ENCODE measurements around the gene ZBTB38. TPM values are rescaled to one million over a fixed set of nuclear protein-coding genes. Genes with fewer than 3 reads are reported as not detected.

ZBTB38 gene
- total RNA-seq, 1 donor from 2014 or later = 22.5 TPM

DNA sequence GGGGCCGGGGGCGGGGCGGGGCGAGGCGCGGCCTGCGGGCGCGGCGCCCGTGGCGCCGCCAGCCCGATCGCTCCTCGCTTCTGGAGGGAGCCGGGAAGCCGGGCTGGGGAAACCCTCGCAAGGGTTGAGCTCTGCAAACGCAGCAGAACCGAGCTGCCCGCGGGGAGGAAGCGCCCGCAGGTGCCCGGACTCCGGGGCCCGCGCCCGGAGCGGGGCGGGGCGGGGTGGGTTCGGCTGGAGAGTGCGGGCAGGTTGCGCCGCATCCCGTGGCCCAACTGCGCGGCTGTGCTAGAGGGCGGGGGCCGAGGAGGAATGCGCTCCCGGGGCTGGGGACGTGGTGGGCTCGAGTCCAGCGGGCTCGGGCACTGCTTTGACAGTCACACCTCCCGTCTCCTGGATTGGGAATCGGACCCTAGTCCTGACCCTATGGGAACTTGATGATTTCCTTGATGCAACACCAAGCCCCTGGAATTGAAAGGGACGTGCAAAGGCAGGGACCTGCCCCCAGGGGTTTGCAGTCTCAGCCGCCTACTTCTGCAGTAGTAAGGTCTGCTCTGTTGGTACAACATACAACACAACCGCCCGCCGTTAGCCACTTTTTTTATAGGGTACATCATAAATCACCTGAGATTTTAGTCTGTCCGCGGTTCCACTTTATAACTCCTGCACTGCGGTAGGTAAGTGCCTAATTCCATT is 34.3 kb downstream of the ZBTB38 start:
- Mint-ChIP-seq H3K4me1 (ENCODE audit: unreplicated experiment) (peaks cover 10% of the 10 kb centered on the region), H3K9me3 (ENCODE audit: unreplicated experiment) (no peaks in the 10 kb centered on the region), H3K27me3 (ENCODE audit: unreplicated experiment) (peaks cover 1% of the 10 kb centered on the region), H3K27ac (ENCODE audit: unreplicated experiment) (no peak overlapping the region), H3K36me3 (ENCODE audit: low read depth, unreplicated experiment) (peaks cover 17% of the 10 kb centered on the region), H3K4me3 (ENCODE audit: unreplicated experiment) (peak overlapping the region; percentile 89)
- TF ChIP-seq, protein P1, sequence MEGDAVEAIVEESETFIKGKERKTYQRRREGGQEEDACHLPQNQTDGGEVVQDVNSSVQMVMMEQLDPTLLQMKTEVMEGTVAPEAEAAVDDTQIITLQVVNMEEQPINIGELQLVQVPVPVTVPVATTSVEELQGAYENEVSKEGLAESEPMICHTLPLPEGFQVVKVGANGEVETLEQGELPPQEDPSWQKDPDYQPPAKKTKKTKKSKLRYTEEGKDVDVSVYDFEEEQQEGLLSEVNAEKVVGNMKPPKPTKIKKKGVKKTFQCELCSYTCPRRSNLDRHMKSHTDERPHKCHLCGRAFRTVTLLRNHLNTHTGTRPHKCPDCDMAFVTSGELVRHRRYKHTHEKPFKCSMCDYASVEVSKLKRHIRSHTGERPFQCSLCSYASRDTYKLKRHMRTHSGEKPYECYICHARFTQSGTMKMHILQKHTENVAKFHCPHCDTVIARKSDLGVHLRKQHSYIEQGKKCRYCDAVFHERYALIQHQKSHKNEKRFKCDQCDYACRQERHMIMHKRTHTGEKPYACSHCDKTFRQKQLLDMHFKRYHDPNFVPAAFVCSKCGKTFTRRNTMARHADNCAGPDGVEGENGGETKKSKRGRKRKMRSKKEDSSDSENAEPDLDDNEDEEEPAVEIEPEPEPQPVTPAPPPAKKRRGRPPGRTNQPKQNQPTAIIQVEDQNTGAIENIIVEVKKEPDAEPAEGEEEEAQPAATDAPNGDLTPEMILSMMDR (IDR thresholded peaks at IDR 0.05; ENCODE audit: unreplicated experiment) = no peak
- DNase-seq (ENCODE audit: low spot score) = peak; percentile 58

DNA sequence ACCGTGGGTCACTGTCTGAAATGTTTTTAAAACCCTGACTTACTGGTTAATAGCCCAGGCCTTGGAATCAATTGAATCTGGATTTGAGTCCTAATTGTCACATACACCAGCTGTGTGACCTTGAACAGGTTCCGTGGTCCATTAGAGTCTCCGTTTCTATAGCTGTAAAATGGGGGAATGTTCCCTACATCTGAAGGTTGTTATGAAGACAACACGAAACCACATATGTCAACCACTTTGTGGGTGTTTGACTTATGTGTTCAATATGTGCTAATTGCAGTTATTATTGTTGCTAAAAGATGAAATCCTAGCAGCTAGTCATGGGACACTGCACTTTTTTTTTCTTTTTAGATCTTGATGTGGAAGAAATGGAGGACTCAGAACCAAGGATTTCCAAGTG is 35.3 kb downstream of the ZBTB38 start:
- H3K9me3 Mint-ChIP-seq (ENCODE audit: unreplicated experiment) = no peaks in the 10 kb centered on the region
- no peak overlapping the region for H3K4me3 Mint-ChIP-seq (ENCODE audit: unreplicated experiment)
- TF ChIP-seq, protein P1 (IDR thresholded peaks at IDR 0.05; ENCODE audit: unreplicated experiment) = no peak
- H3K4me1 Mint-ChIP-seq (ENCODE audit: unreplicated experiment) = peaks cover 10% of the 10 kb centered on the region
- H3K27ac Mint-ChIP-seq (ENCODE audit: unreplicated experiment) = no peak overlapping the region
- DNase-seq (ENCODE audit: low spot score) = no peak
- H3K27me3 Mint-ChIP-seq (ENCODE audit: unreplicated experiment) = peaks cover 1% of the 10 kb centered on the region
- H3K36me3 Mint-ChIP-seq (ENCODE audit: low read depth, unreplicated experiment) = peaks cover 17% of the 10 kb centered on the region

DNA sequence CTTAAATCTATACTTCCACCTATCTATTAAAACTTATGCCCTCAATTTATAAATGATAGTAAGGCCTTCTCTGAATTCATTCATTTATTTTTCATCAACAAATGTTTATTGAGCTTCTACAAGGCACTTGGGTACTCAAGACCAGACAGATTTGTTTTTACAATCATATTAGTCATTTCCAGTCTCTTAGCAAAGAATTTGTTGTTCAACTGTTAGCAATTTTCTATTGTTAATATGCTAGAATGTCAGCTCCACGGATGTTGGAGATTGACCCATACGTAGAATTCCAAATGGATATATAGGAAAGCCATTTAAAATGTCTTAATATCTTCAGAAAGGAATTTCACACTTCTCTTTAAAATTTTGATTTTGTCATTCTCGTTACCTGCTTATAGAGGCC is 36.7 kb downstream of the ZBTB38 start:
- no peaks in the 10 kb centered on the region for H3K9me3 Mint-ChIP-seq (ENCODE audit: unreplicated experiment)
- no peak overlapping the region for H3K27ac Mint-ChIP-seq (ENCODE audit: unreplicated experiment)
- peaks cover 20% of the 10 kb centered on the region for H3K36me3 Mint-ChIP-seq (ENCODE audit: low read depth, unreplicated experiment)
- TF ChIP-seq, protein P1 (IDR thresholded peaks at IDR 0.05; ENCODE audit: unreplicated experiment) = no peak
- peaks cover 7% of the 10 kb centered on the region for H3K4me1 Mint-ChIP-seq (ENCODE audit: unreplicated experiment)
- H3K4me3 Mint-ChIP-seq (ENCODE audit: unreplicated experiment) = no peak overlapping the region
- H3K27me3 Mint-ChIP-seq (ENCODE audit: unreplicated experiment) = peaks cover 1% of the 10 kb centered on the region
- no peak for DNase-seq (ENCODE audit: low spot score)

DNA sequence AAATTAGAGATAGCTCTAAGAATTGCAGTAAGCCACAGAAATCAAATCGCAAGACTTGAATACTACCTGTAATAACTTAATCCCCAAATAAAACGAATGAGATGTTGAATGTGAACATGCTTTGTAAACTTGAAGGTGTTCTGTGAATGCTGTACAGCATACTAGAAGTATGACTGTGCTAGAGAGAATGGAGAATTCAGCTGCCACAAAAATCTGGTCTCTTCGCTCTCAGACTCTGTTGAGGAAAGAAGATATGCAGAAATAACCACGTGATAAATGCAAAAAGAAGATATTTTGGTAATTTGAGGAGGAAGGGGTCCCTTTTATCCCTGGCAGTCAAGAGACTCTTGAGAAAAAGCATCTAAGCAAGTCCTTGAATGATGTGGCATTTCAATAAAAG is 37.3 kb downstream of the ZBTB38 start:
- TF ChIP-seq, protein P1 (IDR thresholded peaks at IDR 0.05; ENCODE audit: unreplicated experiment) = no peak
- Mint-ChIP-seq H3K9me3 (ENCODE audit: unreplicated experiment) (no peaks in the 10 kb centered on the region), H3K27ac (ENCODE audit: unreplicated experiment) (no peak overlapping the region), H3K4me3 (ENCODE audit: unreplicated experiment) (peak overlapping the region; percentile 53), H3K27me3 (ENCODE audit: unreplicated experiment) (peaks cover 1% of the 10 kb centered on the region), H3K36me3 (ENCODE audit: low read depth, unreplicated experiment) (peaks cover 20% of the 10 kb centered on the region), H3K4me1 (ENCODE audit: unreplicated experiment) (peaks cover 11% of the 10 kb centered on the region)
- no peak for DNase-seq (ENCODE audit: low spot score)

DNA sequence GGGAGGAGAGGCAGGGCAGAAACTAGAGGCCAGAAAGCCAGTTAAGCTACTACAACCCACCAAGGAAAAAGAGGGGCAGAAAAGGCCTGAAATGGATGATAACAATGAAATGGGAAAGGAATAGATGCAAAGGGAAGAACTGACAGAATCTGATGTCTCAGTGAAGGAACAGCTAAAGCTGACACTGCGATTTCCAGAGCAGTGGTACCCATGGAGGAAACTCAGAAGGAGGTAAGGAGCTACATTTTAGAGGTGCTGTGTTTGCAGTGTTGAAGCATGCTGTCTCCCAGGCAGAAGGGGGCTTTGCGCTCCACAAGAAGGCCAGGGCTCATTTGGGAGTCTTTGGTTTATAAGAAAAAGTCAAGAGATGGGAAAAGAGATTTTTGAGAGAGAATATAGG is 38.0 kb downstream of the ZBTB38 start:
- DNase-seq (ENCODE audit: low spot score) = no peak
- Mint-ChIP-seq H3K36me3 (ENCODE audit: low read depth, unreplicated experiment) (peaks cover 20% of the 10 kb centered on the region), H3K4me3 (ENCODE audit: unreplicated experiment) (peak overlapping the region; percentile 53), H3K9me3 (ENCODE audit: unreplicated experiment) (no peaks in the 10 kb centered on the region), H3K4me1 (ENCODE audit: unreplicated experiment) (peaks cover 16% of the 10 kb centered on the region), H3K27ac (ENCODE audit: unreplicated experiment) (no peak overlapping the region), H3K27me3 (ENCODE audit: unreplicated experiment) (peaks cover 1% of the 10 kb centered on the region)
- TF ChIP-seq, protein P1 (IDR thresholded peaks at IDR 0.05; ENCODE audit: unreplicated experiment) = no peak
